ENCODE results near the gene P3H1.
"Not testable (repeated sequence)": the region's sequence is repeated elsewhere in the genome, so short reads cannot be mapped to it uniquely, and the experiment has no call there.

Gene P3H1

GRCh38 chr1:42730002-42730401, 36.8 kb downstream of the P3H1 start:
- DNase-seq (ENCODE audit: low read depth), result no peak

DNA sequence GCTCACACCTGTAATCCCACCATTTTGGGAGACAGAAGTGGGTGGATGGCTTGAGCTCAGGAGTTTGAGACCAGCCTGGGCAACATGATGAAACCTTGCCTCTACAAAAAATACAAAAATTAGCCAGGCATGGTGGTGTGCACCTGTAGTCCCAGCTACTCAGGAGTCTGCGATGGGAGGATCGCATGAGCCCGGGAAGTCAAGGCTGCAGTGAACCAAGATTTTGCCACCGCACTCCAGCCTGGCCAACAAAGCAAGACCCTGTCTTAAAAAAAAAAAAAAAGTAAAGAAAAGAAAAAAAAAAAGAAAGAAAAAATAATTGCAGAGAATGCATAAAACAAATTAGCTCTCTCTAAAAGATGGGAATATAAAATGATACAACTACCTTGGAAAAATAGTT, 41.0 kb downstream of the P3H1 start:
- not testable (repeated sequence) for DNase-seq (ENCODE audit: low read depth)

DNA sequence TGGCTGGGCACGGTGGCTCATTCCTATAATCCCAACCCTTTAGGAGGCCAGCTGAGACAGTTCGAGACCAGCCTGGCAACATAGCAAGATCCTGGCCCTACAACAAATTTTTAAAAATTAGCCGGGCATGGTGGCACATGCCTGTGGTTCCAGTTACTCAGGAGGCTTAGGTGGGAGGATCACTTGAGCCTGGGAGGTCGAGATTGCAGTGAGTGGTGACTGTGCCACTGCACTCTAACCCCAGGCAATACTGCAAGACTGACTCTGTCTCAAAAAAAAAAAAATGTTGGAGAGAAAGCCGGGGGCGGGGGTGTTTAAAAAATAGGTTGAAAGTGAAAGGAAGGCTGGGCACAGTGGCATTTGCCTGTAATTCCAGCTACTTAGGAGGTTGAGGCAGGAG, 43.3 kb downstream of the P3H1 start:
- DNase-seq (ENCODE audit: low read depth), result no peak

DNA sequence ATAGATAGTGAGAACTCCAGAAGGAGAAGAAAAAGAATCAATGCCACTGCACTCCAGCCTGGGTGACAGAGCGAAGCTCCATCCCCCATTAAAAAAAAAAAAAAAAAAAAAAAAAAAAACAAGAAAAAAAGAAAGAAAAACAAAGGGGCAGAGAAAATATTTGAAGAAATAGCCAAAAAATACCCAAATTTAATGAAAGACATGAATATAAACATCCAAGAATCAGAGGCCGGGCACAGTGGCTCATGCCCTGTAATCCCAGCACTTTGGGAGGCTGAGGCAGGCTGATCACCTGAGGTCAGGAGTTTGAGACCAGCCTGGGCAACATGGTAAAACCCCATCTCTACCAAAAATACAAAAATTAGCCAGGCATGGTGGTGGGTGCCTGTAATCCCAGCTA, 44.4 kb downstream of the P3H1 start:
- DNase-seq (ENCODE audit: low read depth), result not testable (repeated sequence)

DNA sequence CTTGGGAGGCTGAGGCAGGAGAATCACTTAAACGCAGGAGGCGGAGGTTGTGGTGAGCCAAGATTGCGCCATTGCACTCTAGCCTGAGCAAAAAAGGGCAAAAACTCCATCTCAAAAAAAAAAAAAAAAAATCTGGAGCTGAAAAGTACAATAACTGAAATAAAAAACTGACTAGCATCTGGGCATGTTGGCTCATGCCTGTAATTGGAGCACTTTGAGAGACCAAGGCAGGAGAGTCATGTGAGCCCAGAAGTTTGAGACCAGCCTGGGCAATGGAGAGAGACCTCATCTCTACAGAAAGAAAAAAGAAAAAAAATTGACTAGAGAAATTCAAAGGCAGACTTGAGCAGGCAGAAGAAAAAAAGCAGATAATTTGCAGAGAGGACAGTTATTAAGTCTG, 44.9 kb downstream of the P3H1 start:
- no peak for DNase-seq (ENCODE audit: low read depth)

- DNase-seq (ENCODE audit: low read depth), result no peak
Observed at GRCh38 chr1:42720868-42721267, 46.0 kb downstream of the P3H1 start.

GRCh38 chr1:42714441-42714840, 52.4 kb downstream of the P3H1 start:
- not testable (repeated sequence) for DNase-seq (ENCODE audit: low read depth)

GRCh38 chr1:42713293-42713692, 53.5 kb downstream of the P3H1 start:
- DNase-seq (ENCODE audit: low read depth), result no peak

DNA sequence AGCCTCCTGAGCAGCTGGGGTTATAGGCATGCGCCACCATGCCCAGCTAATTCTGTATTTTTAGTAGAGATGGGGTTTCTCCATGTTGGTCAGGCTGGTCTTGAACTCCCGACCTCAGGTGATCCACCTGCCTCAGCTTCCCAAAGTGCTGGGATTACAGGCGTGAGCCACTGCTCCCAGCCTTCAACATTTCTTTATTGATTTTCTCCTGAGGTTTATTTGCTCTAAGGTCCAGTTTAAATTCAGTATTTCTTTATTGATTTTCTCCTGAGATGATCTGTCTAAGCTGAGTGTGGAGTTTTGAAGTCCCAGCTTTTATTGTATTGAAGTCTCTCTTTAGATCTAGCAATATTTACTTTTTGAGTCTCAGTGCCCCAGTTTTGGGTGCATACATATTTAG, 54.0 kb downstream of the P3H1 start:
- not testable (repeated sequence) for DNase-seq (ENCODE audit: low read depth)

DNA sequence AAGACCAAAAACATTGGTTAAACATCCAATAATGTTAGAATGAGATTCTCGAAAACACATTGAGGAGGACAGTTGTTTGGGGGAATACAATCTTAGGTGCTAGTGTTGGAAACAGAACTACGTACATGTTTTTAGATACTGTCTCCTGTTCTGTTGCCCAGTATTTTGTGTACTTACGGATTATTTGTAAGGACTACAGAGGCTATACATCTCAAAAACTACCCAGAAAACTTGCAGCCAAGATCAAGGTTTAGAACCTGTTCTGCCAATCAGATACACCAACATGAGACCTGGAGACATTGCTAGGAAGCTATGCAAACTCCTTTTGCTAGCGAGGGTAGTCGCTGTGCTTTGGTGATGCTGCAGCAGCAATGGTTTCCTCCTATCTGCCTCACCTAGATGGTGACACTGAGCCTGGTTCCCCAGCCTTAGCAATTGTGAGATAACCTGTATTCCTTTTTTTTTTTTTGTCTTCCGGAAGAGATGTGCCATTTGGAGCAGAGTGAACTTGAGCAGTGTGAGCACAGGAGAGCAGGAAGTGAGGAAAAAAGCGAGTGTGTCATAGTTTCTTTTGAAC, 62.9 kb downstream of the P3H1 start:
- no peak for DNase-seq (ENCODE audit: low read depth)

GRCh38 chr1:42700006-42700405, 66.8 kb downstream of the P3H1 start:
- DNase-seq (ENCODE audit: low read depth), result no peak

DNA sequence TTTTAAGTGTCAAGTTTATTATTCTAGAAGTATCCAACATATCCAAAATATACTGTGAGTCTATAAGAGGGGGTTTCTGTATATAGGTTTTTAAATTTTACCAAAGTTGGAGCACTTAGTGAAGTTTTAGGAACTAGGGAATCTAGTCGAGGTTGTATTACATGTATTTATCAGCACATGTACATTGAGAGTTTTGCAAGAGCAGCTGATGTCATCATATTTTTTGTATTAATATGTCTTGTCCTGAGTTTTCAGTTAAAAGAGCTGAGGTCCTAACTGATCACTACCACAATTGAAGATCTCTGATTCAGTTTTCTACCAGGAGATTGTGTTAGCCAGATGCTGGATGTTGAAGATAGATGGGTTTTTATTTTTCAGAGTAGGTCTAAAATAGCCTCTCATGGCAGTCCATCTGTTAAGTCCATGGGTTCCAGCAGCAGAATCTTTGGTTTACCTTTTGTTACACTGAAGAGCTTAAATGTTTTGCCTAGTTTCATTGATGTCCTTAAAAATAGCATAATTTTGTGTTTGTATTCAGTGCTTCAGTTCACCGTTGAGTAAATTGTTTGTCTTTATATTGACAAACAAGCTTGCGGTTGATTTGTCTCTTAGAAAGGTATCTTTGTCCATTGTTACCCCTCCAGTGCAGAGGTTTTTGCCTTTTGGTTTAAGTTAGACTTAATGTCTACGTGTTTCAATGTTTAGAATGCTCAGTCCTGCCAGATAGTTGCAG, 68.6 kb downstream of the P3H1 start:
- no peak for DNase-seq (ENCODE audit: low read depth)

All from HS-5 (cell line).